GM18505 (cell line): ENCODE data around the gene ZNF385B.

Source experiments
- ATAC-seq: cut with Tn5 transposase; IDR thresholded peaks from one replicate; pipeline ENCODE4 v1.9.1; 2021; ENCODE audit not compliant: unreplicated experiment
- POLR2A ChIP-seq: IDR thresholded peaks from 4 replicates; pipeline ENCODE4 v1.6.1; 2011; ENCODE audit warnings: borderline replicate concordance; ENCODE audit not compliant: insufficient read depth, insufficient read length; ENCODE audit errors: extremely low read depth

ZNF385B gene

GRCh38 chr2:179840840-179841239 lies 20.6 kb downstream of the ZNF385B start:
- no peak for ATAC-seq

DNA sequence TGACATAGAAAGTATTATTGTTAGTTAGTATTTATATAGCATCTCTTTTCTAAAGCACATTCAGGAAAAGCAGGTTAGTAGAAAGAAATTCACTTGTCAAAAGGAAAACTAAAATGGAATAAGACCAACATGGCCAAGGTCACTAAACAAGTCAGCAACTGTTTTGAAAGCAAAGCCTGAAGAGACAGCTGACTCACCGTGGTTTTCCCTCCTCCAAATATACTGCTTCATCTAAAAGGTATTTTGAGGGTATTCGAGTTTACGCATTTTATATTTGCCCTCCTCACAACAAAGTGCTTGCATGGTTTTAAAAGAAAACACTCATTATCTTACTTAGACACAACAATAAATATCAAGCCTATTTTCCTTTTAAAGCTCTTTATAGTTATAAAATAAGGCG lies 24.0 kb downstream of the ZNF385B start:
- no peak for ATAC-seq
- no peak for TF ChIP-seq POLR2A

More at GRCh38 chr2:179840840-179841239, 20.6 kb downstream of the ZNF385B start:
- TF ChIP-seq POLR2A, result no peak

DNA sequence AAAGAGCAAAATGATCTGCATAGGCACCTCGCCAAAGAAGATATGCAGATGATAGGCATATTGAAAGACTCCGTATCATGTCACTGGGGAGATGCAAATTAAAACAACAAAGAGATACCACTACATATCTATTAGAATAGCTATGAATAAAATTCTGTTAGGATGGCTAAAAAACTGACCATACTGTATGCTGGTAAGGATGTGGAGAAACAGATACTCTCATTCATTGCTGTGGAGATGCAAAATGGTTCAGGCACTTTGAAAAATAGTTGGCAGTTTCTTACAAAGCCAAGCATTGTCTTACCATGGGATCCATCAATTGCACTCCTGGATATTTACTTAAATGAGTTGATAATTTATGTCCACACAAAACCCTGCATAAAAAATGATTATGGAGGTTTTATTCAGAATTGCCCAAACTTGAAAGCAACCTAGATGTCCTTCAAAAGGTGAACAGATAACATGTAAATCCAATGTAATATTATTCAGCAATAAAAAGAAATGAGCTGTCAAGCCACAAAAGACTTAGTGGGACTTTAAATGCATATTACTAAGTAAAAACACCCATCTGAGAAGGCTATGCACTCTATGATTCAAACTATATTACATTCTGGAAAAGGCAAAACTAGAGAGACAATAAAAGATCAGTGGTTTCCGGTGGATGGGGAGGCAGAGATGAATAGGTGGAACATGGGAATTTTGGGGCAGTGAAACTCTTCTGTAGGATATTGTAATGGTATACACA lies 31.2 kb downstream of the ZNF385B start:
- ATAC-seq, result no peak
- TF ChIP-seq POLR2A, result no peak

DNA sequence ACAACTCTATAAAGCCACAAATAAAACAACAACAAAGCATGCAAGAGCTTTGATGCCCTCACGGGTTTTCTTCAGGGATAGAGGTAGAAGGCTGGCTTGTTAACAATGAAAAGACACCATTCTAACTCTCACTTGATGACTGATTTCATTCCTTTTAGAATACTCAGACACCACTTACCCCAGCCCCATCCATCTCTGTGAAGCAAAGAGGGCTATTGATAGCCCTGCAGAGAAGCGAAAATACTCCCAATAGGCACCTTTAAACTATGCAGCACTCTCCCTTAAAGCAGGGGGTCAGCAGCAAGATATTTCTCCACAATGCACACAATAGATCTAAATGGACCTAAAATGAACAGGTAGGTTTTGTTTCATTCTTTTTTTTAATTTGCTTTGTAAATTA lies 35.1 kb downstream of the ZNF385B start:
- no peak for ATAC-seq
- TF ChIP-seq POLR2A, result no peak

GRCh38 chr2:179825494-179825893 lies 35.9 kb downstream of the ZNF385B start:
- TF ChIP-seq POLR2A, result no peak
- no peak for ATAC-seq

DNA sequence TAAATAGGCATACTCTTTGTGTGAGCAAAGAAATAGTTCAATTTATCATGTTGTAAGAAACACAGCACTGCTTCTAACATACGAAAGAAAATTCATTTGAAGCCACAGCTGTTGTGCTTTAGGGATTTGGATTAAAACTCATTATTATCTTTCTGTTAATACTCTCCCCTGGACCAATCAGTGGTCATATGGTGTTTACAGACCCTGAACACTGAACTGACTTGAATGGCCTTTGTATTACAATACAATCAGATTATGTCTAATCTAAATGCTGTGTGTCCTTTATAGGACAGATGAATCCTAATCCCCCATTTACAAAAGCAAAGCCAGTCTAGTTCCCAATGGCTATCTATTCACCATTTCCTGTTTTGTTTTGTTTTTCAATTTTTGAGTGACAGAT lies 36.5 kb downstream of the ZNF385B start:
- ATAC-seq, result no peak
- TF ChIP-seq POLR2A, result no peak

DNA sequence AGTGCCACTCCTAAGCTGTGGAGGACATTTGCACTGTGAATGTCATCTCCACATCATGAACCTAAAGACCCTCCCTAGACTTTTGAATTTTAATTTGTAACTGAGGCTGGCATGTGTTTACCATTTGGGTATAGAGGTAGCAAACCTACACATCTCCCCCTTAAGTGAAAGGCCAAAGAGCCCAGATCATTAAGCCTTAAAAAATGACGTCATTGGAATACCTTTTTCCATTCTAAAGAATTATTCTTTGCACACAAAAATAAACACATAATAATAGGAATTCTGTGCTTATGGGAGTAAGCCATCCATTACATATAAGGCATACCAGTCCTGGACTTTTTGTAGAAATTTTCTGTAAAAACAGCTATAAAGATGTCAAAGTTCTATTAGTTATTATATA lies 38.9 kb downstream of the ZNF385B start:
- no peak for ATAC-seq
- TF ChIP-seq POLR2A, result no peak

DNA sequence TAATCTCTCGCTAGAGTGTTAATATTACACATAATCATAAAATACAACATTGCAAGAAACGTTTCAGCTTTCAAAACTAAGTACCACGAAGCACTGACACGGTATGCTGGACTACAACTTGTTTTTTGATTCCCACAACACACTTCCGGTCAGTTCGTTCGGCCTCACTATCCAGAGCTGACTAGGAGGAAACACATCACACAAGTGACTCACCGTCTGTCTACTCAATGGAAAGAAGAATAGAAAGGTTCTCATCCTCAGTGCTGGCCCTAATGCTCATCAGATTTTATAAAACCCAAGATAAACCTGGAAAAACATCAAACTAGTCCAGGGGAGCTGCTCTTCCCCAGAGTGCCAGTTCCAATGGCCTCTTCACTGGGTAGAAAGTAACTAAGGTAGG lies 42.9 kb downstream of the ZNF385B start:
- no peak for ATAC-seq
- TF ChIP-seq POLR2A, result no peak

DNA sequence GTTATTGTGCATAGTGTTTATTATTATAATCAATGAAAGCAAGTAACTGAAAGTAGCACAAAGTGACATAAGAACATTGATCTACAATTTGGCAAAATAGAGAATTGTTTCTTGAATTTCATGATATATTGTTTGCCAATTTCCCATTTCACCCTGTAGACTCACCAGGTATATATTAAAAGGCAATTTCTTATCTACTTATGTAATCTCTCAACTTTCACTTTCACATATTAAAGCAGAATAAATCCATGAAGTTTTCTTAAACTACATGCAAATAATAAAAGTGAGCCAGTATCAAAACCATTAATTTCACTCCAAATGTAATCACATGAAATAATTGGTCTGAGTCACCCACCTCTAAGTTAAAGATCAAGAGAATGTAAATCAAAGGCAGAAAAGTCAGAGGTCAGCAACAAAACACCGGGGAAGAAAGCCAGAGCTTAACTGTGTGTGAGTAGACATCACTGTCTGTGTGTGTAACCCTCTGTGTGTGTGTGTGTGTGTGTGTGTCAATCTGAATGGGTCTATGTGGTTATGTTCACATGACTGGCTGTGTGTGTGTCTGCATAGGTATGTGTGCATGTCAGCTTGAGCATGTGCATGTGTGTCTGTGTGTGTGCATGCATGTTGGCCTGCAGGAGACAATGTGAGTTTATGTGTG lies 44.1 kb downstream of the ZNF385B start:
- no peak for TF ChIP-seq POLR2A
- no peak for ATAC-seq

- no peak for ATAC-seq
- TF ChIP-seq POLR2A, result no peak
Measured at GRCh38 chr2:179814050-179814449, 47.4 kb downstream of the ZNF385B start.

DNA sequence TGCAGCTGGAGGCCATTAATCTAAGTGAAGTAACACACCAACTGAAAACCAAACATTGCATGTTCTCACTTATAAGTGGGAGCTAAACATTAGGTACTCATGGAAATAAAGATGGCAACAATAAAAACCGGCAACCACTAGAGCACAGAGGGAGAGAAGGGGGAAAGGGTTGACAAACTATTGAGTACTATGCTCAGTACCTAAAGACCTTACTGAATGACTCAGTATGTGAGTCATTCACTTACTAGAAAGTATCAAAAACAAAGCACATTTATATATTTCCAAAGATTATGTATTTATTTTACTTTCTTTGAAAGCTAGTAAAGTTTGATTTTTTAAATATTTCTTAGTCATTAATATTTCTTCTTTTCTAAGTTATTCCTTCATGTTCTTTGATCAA lies 48.9 kb downstream of the ZNF385B start:
- no peak for ATAC-seq
- TF ChIP-seq POLR2A, result no peak

- ATAC-seq, result no peak
- TF ChIP-seq POLR2A, result no peak
Measured at GRCh38 chr2:179811042-179811441, 50.4 kb downstream of the ZNF385B start.

GRCh38 chr2:179809606-179810005 lies 51.8 kb downstream of the ZNF385B start:
- no peak for ATAC-seq
- no peak for TF ChIP-seq POLR2A

DNA sequence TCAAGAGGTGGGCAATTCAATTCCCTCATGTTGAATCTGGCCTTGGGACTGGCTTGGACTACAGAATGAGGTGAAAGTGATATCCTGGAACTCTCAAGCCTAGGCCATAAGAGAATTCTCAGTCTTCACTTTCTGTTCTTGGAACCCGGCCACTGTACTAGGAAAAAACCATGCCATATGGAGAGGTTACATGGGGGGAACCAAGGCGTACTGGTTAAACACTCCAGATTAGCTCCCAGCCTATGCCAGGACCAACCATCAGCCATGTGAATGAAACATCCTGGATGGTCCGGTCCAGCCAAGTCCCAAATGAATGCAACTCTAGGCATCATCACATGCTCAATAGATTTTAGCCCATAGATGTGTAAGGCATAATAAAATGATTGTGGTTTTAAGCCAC lies 56.4 kb downstream of the ZNF385B start:
- no peak for TF ChIP-seq POLR2A
- no peak for ATAC-seq
